Activated T-helper 17 cell treated with anti-CD3 and anti-CD28 coated beads, Interleukin-2, amount 50 U/mL, for 72 hours (primary cell): ENCODE measurements around the gene SSRP1. TPM values are rescaled to one million over a fixed set of nuclear protein-coding genes. Genes with fewer than 3 reads are reported as not detected.

ENCODE experiments used
- ATAC-seq: fragments of 150-1000 bp; cut with Tn5 transposase; replicated peaks from 2 replicates; pipeline ENCODE4 v1.10.0; 2021; ENCODE audit warnings: mild to moderate bottlenecking, moderate library complexity
- H3K27ac Mint-ChIP-seq: one replicate; pipeline ENCODE4 v1.8.0; 2022; ENCODE audit warnings: mixed read lengths
- H3K27me3 Mint-ChIP-seq: one replicate; pipeline ENCODE4 v1.8.0; 2022; ENCODE audit warnings: mixed read lengths
- H3K36me3 Mint-ChIP-seq: one replicate; pipeline ENCODE4 v1.8.0; 2022; ENCODE audit warnings: low read depth, mild to moderate bottlenecking, mixed read lengths
- H3K4me1 Mint-ChIP-seq: one replicate; pipeline ENCODE4 v1.8.0; 2022; ENCODE audit warnings: mixed read lengths
- H3K4me3 Mint-ChIP-seq: one replicate; pipeline ENCODE4 v1.8.0; 2022; ENCODE audit warnings: mild to moderate bottlenecking, mixed read lengths
- H3K9me3 Mint-ChIP-seq: one replicate; pipeline ENCODE4 v1.8.0; 2022; ENCODE audit warnings: mixed read lengths
- total RNA-seq, 2 donors: library from RNA; stranded (reverse); gene quantifications; one replicate each; pipeline ENCODE4 v1.2.3, GENCODE V29; 2022

Gene SSRP1
- total RNA-seq, 2 donors from 2014 or later, result 92.1 to 171 TPM

GRCh38 chr11:57309106-57310059 lies 26.3 kb downstream of the SSRP1 start:
- H3K36me3 Mint-ChIP-seq, result no peaks in the 10 kb centered on the region
- ATAC-seq, result no peak
- H3K4me3 Mint-ChIP-seq, result no peak overlapping the region
- H3K27me3 Mint-ChIP-seq, result no peaks in the 10 kb centered on the region
- H3K4me1 Mint-ChIP-seq, result peaks cover 5% of the 10 kb centered on the region
- H3K27ac Mint-ChIP-seq, result peak overlapping the region; percentile 39
- H3K9me3 Mint-ChIP-seq, result no peaks in the 10 kb centered on the region

DNA sequence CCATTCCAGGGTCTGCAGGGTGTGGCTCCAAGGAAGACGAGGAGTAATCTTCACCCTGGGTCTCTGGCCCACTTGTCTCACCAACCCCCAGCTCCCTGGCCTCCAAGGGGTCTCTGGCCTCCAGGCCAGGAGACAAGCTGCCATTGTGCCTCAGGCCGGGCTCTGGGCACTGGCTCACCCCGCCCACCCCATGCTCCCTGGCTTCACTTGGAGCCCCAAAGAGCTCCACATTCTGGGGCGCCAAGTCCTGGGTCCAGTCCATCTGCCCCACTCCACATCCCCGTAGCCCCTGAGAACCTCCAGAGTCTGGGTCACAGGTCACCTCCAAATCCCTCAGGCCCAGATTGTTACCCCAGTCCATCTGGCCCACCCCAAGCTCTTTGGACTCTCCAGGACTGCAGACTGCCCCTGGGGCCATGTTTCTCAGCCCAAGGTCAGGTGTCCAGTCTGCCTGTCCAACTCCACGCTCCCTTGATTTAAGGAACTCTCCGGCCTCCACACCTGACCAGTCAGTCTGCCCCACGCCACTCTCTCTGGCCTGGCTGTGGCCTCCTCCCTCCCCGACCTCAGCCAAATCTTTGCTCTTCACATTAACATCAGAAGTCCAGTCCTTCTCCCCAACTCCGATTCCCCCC lies 27.1 kb downstream of the SSRP1 start:
- Mint-ChIP-seq H3K9me3 (no peaks in the 10 kb centered on the region), H3K4me3 (no peak overlapping the region), H3K27ac (peak overlapping the region; percentile 39), H3K27me3 (no peaks in the 10 kb centered on the region), H3K4me1 (peaks cover 5% of the 10 kb centered on the region), H3K36me3 (no peaks in the 10 kb centered on the region)
- no peak for ATAC-seq

- H3K27ac Mint-ChIP-seq, result no peak overlapping the region
- no peaks in the 10 kb centered on the region for H3K9me3 Mint-ChIP-seq
- H3K27me3 Mint-ChIP-seq, result no peaks in the 10 kb centered on the region
- peaks cover 5% of the 10 kb centered on the region for H3K4me1 Mint-ChIP-seq
- ATAC-seq, result no peak
- H3K4me3 Mint-ChIP-seq, result no peak overlapping the region
- H3K36me3 Mint-ChIP-seq, result no peaks in the 10 kb centered on the region
Measured at GRCh38 chr11:57307666-57308270, 27.9 kb downstream of the SSRP1 start.

- H3K4me1 Mint-ChIP-seq, result peaks cover 5% of the 10 kb centered on the region
- peaks cover under 1% of the 10 kb centered on the region for H3K36me3 Mint-ChIP-seq
- no peaks in the 10 kb centered on the region for H3K9me3 Mint-ChIP-seq
- H3K27ac Mint-ChIP-seq, result no peak overlapping the region
- no peak for ATAC-seq
- no peaks in the 10 kb centered on the region for H3K27me3 Mint-ChIP-seq
- no peak overlapping the region for H3K4me3 Mint-ChIP-seq
Measured at GRCh38 chr11:57306940-57307565, 28.6 kb downstream of the SSRP1 start.

DNA sequence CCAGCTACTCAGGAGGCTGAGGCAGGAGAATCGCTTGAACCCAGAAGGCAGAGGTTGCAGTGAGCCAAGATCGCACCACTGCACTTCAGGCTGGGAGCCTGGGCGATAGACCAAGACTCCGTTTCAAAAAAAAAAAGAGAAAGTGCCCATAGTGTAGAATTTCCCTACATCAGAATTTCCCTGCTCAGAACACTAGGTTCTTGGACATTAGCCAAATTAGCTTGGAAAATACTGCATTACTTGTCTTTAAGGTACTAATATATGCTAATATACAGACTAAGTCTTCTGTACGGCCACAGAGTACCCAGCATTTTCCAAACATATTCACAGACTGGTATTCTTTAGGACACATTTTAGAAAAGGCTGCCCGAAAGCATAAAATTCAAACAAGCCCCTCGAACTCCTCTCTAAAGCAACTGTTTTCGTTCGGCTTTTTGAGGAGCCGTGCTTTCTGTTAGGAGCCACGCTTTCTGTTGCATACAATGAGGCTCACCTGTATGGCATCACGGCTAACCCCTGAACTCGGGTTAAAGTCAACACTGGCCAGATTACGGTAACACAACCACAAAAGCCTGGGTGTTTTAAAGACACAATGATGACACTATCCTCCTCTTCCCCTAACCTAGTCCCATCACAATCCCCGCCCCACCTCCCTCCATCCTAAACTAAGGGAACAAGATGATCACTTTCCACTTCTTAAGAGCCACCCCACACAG lies 29.4 kb downstream of the SSRP1 start:
- no peaks in the 10 kb centered on the region for H3K27me3 Mint-ChIP-seq
- peaks cover 5% of the 10 kb centered on the region for H3K4me1 Mint-ChIP-seq
- H3K9me3 Mint-ChIP-seq, result no peaks in the 10 kb centered on the region
- ATAC-seq, result no peak
- no peak overlapping the region for H3K4me3 Mint-ChIP-seq
- H3K27ac Mint-ChIP-seq, result no peak overlapping the region
- H3K36me3 Mint-ChIP-seq, result peaks cover 7% of the 10 kb centered on the region

- Mint-ChIP-seq H3K27me3 (no peaks in the 10 kb centered on the region), H3K4me1 (peaks cover 5% of the 10 kb centered on the region), H3K27ac (no peak overlapping the region), H3K9me3 (no peaks in the 10 kb centered on the region), H3K36me3 (peaks cover 15% of the 10 kb centered on the region), H3K4me3 (no peak overlapping the region)
- ATAC-seq, result no peak
Measured at GRCh38 chr11:57305523-57305922, 30.2 kb downstream of the SSRP1 start.

DNA sequence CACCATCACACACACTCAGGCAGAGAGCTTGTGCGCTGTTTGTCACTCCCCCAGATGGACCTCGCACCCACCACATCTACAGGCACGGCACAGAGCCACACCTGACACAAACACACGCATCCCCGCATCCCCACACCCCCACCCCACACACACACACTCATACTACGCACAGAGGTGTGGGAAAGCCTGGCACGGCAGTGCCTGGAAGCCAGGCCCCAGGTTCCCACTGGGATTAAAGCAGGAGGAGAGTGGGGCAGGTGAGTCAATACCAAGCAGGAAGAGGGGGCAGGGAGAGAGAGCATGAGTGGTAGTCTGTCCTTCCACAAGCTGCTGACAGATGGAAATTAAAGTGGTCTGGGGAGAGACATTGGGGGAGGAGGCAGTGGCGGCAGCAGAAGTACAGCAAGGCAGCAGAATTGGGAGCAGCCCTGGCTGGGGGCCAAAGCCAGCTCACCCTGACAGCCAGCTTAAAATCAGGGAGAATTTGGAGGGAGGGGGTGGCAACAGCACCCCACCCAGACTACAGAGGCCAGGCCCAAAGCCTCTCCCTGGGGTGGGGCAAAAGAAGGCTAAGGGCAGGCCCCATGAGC lies 31.6 kb downstream of the SSRP1 start:
- H3K27ac Mint-ChIP-seq, result peak overlapping the region; percentile 15
- H3K4me3 Mint-ChIP-seq, result no peak overlapping the region
- H3K36me3 Mint-ChIP-seq, result peaks cover 30% of the 10 kb centered on the region
- H3K27me3 Mint-ChIP-seq, result no peaks in the 10 kb centered on the region
- ATAC-seq, result no peak
- H3K9me3 Mint-ChIP-seq, result no peaks in the 10 kb centered on the region
- no peaks in the 10 kb centered on the region for H3K4me1 Mint-ChIP-seq

- Mint-ChIP-seq H3K27ac (peak overlapping the region; percentile 15), H3K9me3 (no peaks in the 10 kb centered on the region), H3K27me3 (no peaks in the 10 kb centered on the region), H3K36me3 (peaks cover 31% of the 10 kb centered on the region), H3K4me3 (no peak overlapping the region), H3K4me1 (no peaks in the 10 kb centered on the region)
- ATAC-seq, result no peak
Measured at GRCh38 chr11:57303280-57303989, 32.3 kb downstream of the SSRP1 start.

DNA sequence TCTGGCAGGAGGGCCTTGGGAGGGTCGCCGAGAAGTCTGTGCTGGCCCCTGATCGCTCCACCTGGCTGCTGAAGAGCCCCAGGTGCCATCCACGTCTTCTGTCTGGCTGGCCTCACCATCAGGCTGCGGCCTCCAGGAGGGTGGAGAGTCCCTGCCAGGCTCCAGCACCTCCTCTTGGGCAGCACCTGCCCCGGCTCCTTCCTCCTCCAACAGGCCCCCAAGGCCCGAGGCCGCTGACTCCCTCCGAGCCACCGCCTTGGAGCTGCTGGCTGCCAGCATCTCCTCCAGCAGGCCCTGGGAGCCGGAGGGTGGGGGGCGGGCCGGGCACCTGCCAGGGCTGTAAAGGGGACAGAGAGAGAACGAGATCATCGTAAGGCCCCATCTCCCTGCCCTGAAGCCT lies 33.2 kb downstream of the SSRP1 start:
- H3K9me3 Mint-ChIP-seq, result no peaks in the 10 kb centered on the region
- H3K27me3 Mint-ChIP-seq, result no peaks in the 10 kb centered on the region
- peaks cover 31% of the 10 kb centered on the region for H3K36me3 Mint-ChIP-seq
- no peaks in the 10 kb centered on the region for H3K4me1 Mint-ChIP-seq
- no peak overlapping the region for H3K4me3 Mint-ChIP-seq
- H3K27ac Mint-ChIP-seq, result no peak overlapping the region
- no peak for ATAC-seq

DNA sequence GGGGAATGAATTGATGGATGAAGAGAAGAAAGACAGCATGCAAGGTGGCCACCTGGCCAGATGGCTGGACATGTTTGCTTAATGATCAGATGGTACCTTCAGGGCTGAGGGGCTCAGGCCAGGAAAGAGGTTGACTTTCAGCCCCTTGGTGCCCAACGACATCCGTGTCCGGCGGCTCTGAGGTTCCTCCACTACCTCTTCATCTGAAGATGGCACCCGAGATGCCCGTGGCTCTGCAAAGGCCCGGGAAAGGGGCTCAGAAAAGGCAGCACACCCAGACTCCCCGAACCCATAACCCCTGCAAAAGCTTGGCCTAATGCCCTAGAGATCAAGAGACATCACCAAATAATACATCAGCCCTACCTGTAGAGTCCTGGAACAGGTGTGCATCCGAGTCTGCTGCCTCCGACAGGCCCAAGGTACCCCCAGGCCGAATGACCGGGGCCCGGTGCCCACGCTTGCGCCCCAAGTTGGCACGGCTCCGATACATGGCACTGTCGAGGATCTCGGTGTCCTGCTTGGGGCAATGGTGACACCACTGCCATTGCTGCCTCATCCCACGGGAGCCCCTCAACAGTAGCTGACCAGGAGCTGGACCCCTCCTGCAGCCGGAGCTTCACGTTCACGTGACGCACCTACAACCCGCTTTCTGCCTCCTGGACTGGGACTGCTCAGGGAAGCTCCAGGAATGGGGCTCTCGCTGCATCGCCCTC lies 33.8 kb downstream of the SSRP1 start:
- Mint-ChIP-seq H3K36me3 (peaks cover 31% of the 10 kb centered on the region), H3K27me3 (no peaks in the 10 kb centered on the region), H3K9me3 (peaks cover under 1% of the 10 kb centered on the region), H3K27ac (no peak overlapping the region), H3K4me1 (no peaks in the 10 kb centered on the region), H3K4me3 (no peak overlapping the region)
- no peak for ATAC-seq

DNA sequence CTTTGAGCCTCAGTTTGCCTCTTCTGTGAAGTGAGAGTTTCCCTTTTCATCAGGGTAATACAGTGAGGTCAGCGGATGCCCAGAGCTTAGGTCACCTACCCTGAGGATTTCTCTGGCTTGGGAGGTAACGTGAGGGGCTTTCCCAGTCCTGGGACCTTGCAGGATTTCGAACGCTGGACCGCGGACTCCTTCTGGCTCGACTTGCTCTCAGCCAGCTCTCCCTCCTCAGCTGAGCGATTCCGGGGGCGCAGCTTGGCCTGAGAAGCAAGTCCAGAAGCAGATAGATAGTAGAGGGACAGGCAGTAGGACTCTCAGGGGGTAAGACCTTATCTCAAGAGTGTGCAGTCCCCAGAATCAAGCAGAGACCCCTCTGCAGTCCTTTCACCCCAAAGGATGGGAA lies 34.9 kb downstream of the SSRP1 start:
- H3K36me3 Mint-ChIP-seq, result peaks cover 31% of the 10 kb centered on the region
- H3K9me3 Mint-ChIP-seq, result peaks cover 8% of the 10 kb centered on the region
- H3K4me3 Mint-ChIP-seq, result no peak overlapping the region
- H3K4me1 Mint-ChIP-seq, result no peaks in the 10 kb centered on the region
- ATAC-seq, result no peak
- H3K27ac Mint-ChIP-seq, result no peak overlapping the region
- H3K27me3 Mint-ChIP-seq, result no peaks in the 10 kb centered on the region

DNA sequence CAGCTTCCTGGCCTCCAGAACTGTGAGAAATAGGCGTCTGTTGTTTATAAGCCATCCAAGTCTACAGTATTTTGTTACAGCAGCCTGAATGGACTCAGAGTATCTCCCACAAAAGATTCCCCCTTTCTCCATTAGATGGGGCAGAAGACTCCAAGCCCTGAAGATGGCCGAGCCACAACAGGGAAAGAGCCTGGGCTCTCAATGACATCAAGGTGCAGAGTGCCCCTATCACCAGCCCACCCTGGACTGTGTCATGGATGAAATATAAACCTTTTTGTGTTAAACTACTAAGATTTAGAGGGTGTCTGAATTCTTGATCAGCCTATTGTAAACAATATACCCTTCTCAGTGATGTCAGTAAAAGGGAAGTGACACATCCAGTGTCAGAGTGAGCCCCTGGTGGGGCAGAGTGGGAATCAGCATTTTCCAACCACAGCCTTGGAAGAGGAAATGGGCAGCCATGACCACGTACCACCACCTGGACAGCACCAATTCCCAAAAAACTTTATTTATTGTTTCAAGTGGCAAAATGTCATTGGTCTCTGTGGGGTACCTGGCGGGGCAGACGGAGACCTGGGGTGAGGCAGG lies 36.4 kb downstream of the SSRP1 start:
- H3K27ac Mint-ChIP-seq, result no peak overlapping the region
- ATAC-seq, result no peak
- no peaks in the 10 kb centered on the region for H3K4me1 Mint-ChIP-seq
- peaks cover 8% of the 10 kb centered on the region for H3K9me3 Mint-ChIP-seq
- no peaks in the 10 kb centered on the region for H3K27me3 Mint-ChIP-seq
- peaks cover 31% of the 10 kb centered on the region for H3K36me3 Mint-ChIP-seq
- no peak overlapping the region for H3K4me3 Mint-ChIP-seq
